Skin epidermis (tissue), 12 donors: Measurements from ENCODE around the gene AFTPH.

Experiments used
- H3K27ac ChIP-seq, 21 experiments: fragments of 200-600 bp; sonication (generic) in 11 of 21; one replicate each; pipeline ENCODE4 v1.5.0; 2020; ENCODE audit warnings: mild to moderate bottlenecking in 3 of 21, inconsistent platforms in 2 of 21, moderate library complexity in 2 of 21
- H3K4me3 ChIP-seq, 7 experiments: fragments of 200-600 bp; sonication (generic) in 2 of 7; one replicate each; pipeline ENCODE4 v1.5.0; 2020; ENCODE audit warnings: inconsistent platforms in 2 of 7, mild to moderate bottlenecking in 2 of 7, moderate library complexity in 1 of 7

Gene AFTPH

GRCh38 chr2:64639691-64640090 lies 115.6 kb downstream of the AFTPH start:
- Histone ChIP-seq H3K4me3 (no peak overlapping the region), H3K27ac (peak overlapping the region in 12 of 21 experiments; percentile 3 to 75 (median 62))

GRCh38 chr2:64640153-64641044 lies 116.3 kb downstream of the AFTPH start:
- Histone ChIP-seq H3K27ac (peak overlapping the region in 15 of 21 experiments; percentile 3 to 75 (median 60)), H3K4me3 (no peak overlapping the region)

GRCh38 chr2:64641599-64641998 lies 117.5 kb downstream of the AFTPH start:
- peak overlapping the region in 4 of 21 experiments; percentile 13 to 92 (median 38) for H3K27ac ChIP-seq
- no peak overlapping the region for H3K4me3 ChIP-seq
